Fibroblast of lung (primary cell): ENCODE results near the gene POLR2L. TPM values are rescaled to one million over a fixed set of nuclear protein-coding genes. Genes with fewer than 3 reads are reported as not detected.

Experiments used
- DNase-seq, 2 donors: peaks; one replicate each; pipeline versions ENCODE4 v3.0.0 to v3.0.0-alpha.2; 2010; ENCODE audit warnings: low read depth in 2 of 2
- H2AFZ ChIP-seq: 2 replicates; pipeline ENCODE4 v1.5.1; 2012; ENCODE audit warnings: low read length, control low read depth, inconsistent platforms
- H3K27ac ChIP-seq: 2 replicates; pipeline ENCODE4 v1.5.1; 2011; ENCODE audit warnings: low read length, control low read depth; ENCODE audit not compliant: insufficient read depth
- H3K27me3 ChIP-seq: 2 replicates; pipeline ENCODE4 v1.5.1; 2011; ENCODE audit warnings: mild to moderate bottlenecking, low read length; ENCODE audit not compliant: control insufficient read depth, insufficient read depth
- H3K36me3 ChIP-seq: 2 replicates; pipeline ENCODE4 v1.5.1; 2011; ENCODE audit warnings: low read length; ENCODE audit not compliant: control insufficient read depth, insufficient read depth
- H3K4me1 ChIP-seq: 2 replicates; pipeline ENCODE4 v1.5.1; 2011; ENCODE audit warnings: low read length; ENCODE audit not compliant: control insufficient read depth, insufficient read depth; ENCODE audit errors: extremely low read depth
- H3K4me2 ChIP-seq: 2 replicates; pipeline ENCODE4 v1.5.1; 2011; ENCODE audit warnings: low read length, control low read depth; ENCODE audit not compliant: insufficient read depth; ENCODE audit errors: extremely low read depth
- H3K4me3 ChIP-seq, 4 experiments: fragments of 200-600 bp in 1 of 4; sonication (generic) in 1 of 4; replicated peaks in 1 of 4; 2 replicates each; pipeline ENCODE4 v1.5.1; 2011 to 2016; ENCODE audit warnings: low read length in 4 of 4, low read depth in 3 of 4, mild to moderate bottlenecking in 3 of 4, control low read depth in 2 of 4, inconsistent platforms in 1 of 4, mixed read lengths in 1 of 4; ENCODE audit not compliant: insufficient read depth in 1 of 4; ENCODE audit errors: control extremely low read depth in 1 of 4
- H3K79me2 ChIP-seq: 2 replicates; pipeline ENCODE4 v1.5.1; 2012; ENCODE audit warnings: mild to moderate bottlenecking, low read length, inconsistent platforms; ENCODE audit not compliant: control insufficient read depth, insufficient read depth
- H3K9ac ChIP-seq: 2 replicates; pipeline ENCODE4 v1.5.1; 2011; ENCODE audit warnings: mild to moderate bottlenecking, low read length, control low read depth; ENCODE audit not compliant: insufficient read depth
- H3K9me3 ChIP-seq: 2 replicates; pipeline ENCODE4 v1.5.1; 2012; ENCODE audit warnings: low read depth, low read length; ENCODE audit not compliant: control insufficient read depth, insufficient read depth
- H4K20me1 ChIP-seq: 2 replicates; pipeline ENCODE4 v1.5.1; 2011; ENCODE audit warnings: low read length; ENCODE audit not compliant: control insufficient read depth, insufficient read depth; ENCODE audit errors: extremely low read depth
- EZH2 ChIP-seq: IDR thresholded peaks from 2 replicates; pipeline ENCODE4 v1.5.1; 2012; ENCODE audit warnings: low read length, control low read depth, mild to moderate bottlenecking; ENCODE audit errors: missing control alignments
- polyA plus RNA-seq, 2 donors: library from polyadenylated mRNA; depleted of rRNA in 1 of 2; stranded (reverse) in 1 of 2; unstranded in 1 of 2; fragments of >200 nt; gene quantifications; 2 replicates each; pipeline ENCODE4 v1.2.1, GENCODE V29; 2011 to 2012; ENCODE audit warnings: missing spikeins in 1 of 2
- total RNA-seq: library from RNA; depleted of rRNA; stranded (reverse); fragments of >200 nt; gene quantifications from 2 replicates; pipeline ENCODE4 v1.2.1, GENCODE V29; 2014
- TF ChIP-seq, protein P1 (sequence below), 2 donors: IDR thresholded peaks in 1 of 2; conservative IDR thresholded peaks in 1 of 2; 1 replicate in 1 of 2; 2 replicates in 1 of 2; pipeline ENCODE4 v1.5.1; 2011 to 2012; ENCODE audit warnings: low read length in 2 of 2, control low read depth in 1 of 2, inconsistent platforms in 1 of 2, low read depth in 1 of 2, mild to moderate bottlenecking in 1 of 2

The POLR2L gene
- total and polyA plus RNA-seq, 2 donors (not counting 1 experiment from before 2014, with no cell fraction given) = 181 to 196 TPM

DNA sequence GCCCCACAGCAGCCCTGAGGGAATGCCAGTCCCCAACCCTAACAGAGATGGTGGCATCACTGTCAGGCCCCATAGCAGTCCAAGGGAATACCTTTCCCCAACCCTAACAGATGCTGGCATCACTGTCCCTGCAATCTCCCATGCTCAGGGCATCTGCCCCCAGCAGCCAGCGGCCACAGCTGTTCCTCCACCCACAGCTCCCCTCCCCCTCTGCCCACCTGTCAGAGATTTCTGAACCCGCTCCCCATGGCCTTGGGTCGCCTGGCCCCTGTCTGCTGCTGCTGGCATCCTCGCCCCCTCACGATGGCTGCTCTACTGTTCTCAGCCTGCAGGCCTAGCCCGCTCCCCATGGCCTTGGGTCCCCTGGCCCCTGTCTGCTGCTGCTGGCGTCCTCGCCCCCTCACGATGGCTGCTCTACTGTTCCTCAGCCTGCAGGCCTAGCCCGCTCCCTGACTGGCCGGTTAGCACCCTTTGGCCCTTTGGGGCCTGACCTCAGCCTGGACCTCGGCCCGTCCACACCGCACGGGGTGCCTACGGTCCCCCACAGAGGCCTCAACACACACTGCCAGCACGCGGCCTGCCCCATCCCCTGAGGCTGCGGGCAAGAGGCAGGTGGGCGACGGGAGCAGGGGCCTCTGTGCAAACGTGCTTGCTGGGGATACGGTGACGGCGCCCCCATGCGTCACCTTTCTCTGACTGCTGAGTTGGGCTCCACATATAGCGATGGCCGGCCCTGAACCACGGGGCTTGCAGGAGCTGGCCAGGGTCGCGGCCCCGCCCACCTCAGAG is 47.6 kb upstream of the POLR2L start:
- Histone ChIP-seq H3K9ac (no peak overlapping the region), H3K27ac (no peak overlapping the region), H3K79me2 (no peaks in the 10 kb centered on the region), H3K4me1 (no peaks in the 10 kb centered on the region), H3K4me3 (no peak overlapping the region), H3K9me3 (no peaks in the 10 kb centered on the region), H2AFZ (no peak overlapping the region), H3K4me2 (no peak overlapping the region), H4K20me1 (no peaks in the 10 kb centered on the region), H3K36me3 (peaks cover 6% of the 10 kb centered on the region), H3K27me3 (no peaks in the 10 kb centered on the region)
- no peak for DNase-seq
- no peak for TF ChIP-seq EZH2
- TF ChIP-seq, protein P1, sequence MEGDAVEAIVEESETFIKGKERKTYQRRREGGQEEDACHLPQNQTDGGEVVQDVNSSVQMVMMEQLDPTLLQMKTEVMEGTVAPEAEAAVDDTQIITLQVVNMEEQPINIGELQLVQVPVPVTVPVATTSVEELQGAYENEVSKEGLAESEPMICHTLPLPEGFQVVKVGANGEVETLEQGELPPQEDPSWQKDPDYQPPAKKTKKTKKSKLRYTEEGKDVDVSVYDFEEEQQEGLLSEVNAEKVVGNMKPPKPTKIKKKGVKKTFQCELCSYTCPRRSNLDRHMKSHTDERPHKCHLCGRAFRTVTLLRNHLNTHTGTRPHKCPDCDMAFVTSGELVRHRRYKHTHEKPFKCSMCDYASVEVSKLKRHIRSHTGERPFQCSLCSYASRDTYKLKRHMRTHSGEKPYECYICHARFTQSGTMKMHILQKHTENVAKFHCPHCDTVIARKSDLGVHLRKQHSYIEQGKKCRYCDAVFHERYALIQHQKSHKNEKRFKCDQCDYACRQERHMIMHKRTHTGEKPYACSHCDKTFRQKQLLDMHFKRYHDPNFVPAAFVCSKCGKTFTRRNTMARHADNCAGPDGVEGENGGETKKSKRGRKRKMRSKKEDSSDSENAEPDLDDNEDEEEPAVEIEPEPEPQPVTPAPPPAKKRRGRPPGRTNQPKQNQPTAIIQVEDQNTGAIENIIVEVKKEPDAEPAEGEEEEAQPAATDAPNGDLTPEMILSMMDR (conservative IDR thresholded peaks at IDR 0.05 in 1 of 2, IDR thresholded peaks at IDR 0.05 in 1 of 2; ENCODE audit: low read depth in 1 of 2, low read length in 2 of 2) = no peak

DNA sequence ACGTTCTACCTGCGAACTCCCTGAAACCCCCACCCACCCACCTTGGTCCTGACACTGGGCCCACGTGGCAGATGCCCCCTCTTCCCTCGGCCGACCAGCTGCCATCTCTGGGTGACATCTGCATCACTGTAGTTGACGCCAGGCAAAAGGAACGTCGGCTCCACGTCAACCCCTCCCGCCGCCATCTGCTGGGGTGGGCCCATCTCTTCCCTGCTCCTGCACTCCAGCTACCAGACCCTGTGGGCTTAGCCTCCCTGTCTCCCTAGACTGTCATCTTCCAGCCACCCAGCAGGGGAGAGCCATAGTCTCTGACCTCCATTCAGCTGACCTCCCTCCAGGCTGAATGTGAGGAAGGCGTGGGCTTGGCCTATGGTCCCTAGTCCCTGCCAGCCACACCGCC is 46.9 kb upstream of the POLR2L start:
- DNase-seq = no peak
- Histone ChIP-seq H3K9ac (no peak overlapping the region), H3K4me1 (no peaks in the 10 kb centered on the region), H3K27me3 (no peaks in the 10 kb centered on the region), H3K79me2 (no peaks in the 10 kb centered on the region), H4K20me1 (no peaks in the 10 kb centered on the region), H3K27ac (no peak overlapping the region), H3K4me2 (no peak overlapping the region), H2AFZ (no peak overlapping the region), H3K4me3 (no peak overlapping the region), H3K36me3 (peaks cover 6% of the 10 kb centered on the region), H3K9me3 (no peaks in the 10 kb centered on the region)
- TF ChIP-seq EZH2 = no peak
- TF ChIP-seq, protein P1 (conservative IDR thresholded peaks at IDR 0.05 in 1 of 2, IDR thresholded peaks at IDR 0.05 in 1 of 2; ENCODE audit: low read depth in 1 of 2, low read length in 2 of 2) = no peak

DNA sequence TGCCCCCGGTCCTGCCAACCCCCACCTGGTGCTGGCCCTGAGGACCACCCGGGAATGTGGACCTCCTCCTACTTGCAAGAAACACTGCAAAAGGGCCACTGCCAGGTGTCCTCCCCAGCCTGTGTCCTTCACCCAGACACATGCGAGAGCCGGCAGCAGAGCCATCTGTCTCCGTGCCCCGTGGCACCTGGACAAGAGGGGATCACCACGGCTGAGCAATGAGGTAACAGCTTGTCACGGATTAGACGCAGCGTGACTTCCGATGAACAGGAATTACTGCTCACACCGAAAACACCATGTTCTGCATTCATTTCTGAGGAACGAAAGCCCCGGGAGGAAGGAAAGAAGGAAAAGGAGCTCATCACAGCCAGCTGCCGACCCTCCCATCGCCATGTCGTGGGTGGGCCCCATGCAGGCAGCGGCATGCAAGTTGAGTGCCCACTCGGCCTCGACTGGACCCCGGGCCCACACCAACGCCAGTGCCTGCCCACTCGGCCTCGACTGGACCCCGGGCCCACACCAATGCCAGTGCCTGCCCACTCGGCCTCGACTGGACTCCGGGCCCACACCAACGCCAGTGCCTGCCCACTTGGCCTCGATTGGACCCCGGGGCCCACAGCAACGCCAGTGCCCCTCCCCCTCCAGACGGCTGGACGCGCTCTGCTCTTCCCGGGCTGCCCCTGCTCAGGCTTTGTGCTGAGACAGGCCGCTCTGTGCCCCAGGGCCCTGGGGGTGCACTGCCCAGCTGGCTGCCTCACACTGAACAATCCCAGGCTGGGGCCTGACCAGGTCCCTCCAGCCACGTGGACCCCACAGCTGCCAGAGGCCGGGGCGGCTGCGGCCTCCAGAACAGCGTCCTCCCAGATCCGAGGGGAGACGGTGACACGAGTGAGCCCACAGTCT is 46.2 kb upstream of the POLR2L start:
- Histone ChIP-seq H3K4me1 (no peaks in the 10 kb centered on the region), H3K4me3 (no peak overlapping the region), H3K36me3 (peaks cover 3% of the 10 kb centered on the region), H3K79me2 (no peaks in the 10 kb centered on the region), H3K27ac (no peak overlapping the region), H4K20me1 (no peaks in the 10 kb centered on the region), H3K27me3 (no peaks in the 10 kb centered on the region), H2AFZ (no peak overlapping the region), H3K4me2 (no peak overlapping the region), H3K9me3 (no peaks in the 10 kb centered on the region), H3K9ac (no peak overlapping the region)
- no peak for TF ChIP-seq EZH2
- TF ChIP-seq, protein P1 (conservative IDR thresholded peaks at IDR 0.05 in 1 of 2, IDR thresholded peaks at IDR 0.05 in 1 of 2; ENCODE audit: low read depth in 1 of 2, low read length in 2 of 2) = no peak
- DNase-seq = no peak
